SK-N-SH (cell line): ENCODE measurements around the gene PPM1F.

ENCODE experiments used
- POLR2AphosphoS5 ChIP-seq: IDR thresholded peaks from 2 replicates; pipeline ENCODE4 v1.6.1; 2012; ENCODE audit warnings: low read depth, low read length
- SIN3A ChIP-seq: IDR thresholded peaks from 2 replicates; pipeline ENCODE4 v1.6.1; 2012; ENCODE audit warnings: low read depth, mild to moderate bottlenecking, low read length, moderate library complexity, borderline replicate concordance
- TF ChIP-seq, protein P1 (sequence below): IDR thresholded peaks from 2 replicates; pipeline ENCODE4 v1.4.0; 2012; ENCODE audit warnings: low read depth, borderline replicate concordance
- TF ChIP-seq, protein P2 (sequence below): fragments of 200-600 bp; sonication (generic); IDR thresholded peaks from 2 replicates; pipeline ENCODE4 v1.6.1; 2017; ENCODE audit warnings: antibody characterized with exemption, mild to moderate bottlenecking, moderate library complexity

GRCh38 chr22:21974058-21974649 is 21.5 kb upstream of the PPM1F start:
- TF ChIP-seq, protein P1, sequence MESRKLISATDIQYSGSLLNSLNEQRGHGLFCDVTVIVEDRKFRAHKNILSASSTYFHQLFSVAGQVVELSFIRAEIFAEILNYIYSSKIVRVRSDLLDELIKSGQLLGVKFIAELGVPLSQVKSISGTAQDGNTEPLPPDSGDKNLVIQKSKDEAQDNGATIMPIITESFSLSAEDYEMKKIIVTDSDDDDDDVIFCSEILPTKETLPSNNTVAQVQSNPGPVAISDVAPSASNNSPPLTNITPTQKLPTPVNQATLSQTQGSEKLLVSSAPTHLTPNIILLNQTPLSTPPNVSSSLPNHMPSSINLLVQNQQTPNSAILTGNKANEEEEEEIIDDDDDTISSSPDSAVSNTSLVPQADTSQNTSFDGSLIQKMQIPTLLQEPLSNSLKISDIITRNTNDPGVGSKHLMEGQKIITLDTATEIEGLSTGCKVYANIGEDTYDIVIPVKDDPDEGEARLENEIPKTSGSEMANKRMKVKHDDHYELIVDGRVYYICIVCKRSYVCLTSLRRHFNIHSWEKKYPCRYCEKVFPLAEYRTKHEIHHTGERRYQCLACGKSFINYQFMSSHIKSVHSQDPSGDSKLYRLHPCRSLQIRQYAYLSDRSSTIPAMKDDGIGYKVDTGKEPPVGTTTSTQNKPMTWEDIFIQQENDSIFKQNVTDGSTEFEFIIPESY = no peak
- TF ChIP-seq POLR2AphosphoS5 = no peak
- TF ChIP-seq, protein P2, sequence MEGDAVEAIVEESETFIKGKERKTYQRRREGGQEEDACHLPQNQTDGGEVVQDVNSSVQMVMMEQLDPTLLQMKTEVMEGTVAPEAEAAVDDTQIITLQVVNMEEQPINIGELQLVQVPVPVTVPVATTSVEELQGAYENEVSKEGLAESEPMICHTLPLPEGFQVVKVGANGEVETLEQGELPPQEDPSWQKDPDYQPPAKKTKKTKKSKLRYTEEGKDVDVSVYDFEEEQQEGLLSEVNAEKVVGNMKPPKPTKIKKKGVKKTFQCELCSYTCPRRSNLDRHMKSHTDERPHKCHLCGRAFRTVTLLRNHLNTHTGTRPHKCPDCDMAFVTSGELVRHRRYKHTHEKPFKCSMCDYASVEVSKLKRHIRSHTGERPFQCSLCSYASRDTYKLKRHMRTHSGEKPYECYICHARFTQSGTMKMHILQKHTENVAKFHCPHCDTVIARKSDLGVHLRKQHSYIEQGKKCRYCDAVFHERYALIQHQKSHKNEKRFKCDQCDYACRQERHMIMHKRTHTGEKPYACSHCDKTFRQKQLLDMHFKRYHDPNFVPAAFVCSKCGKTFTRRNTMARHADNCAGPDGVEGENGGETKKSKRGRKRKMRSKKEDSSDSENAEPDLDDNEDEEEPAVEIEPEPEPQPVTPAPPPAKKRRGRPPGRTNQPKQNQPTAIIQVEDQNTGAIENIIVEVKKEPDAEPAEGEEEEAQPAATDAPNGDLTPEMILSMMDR = no peak
- no peak for TF ChIP-seq SIN3A
